LoVo (cell line): ENCODE data around the gene KRTAP4-8.
"Not testable (repeated sequence)": the region's sequence is repeated elsewhere in the genome, so short reads cannot be mapped to it uniquely, and the experiment has no call there.

ENCODE experiments used
- DNase-seq: peaks from one replicate; pipeline ENCODE4 v3.0.0-alpha.2; 2016; ENCODE audit warnings: low spot score

KRTAP4-8 gene

GRCh38 chr17:41098042-41098441 is at the start of gene KRTAP4-8:
KRTAP4-8 (minus strand) TSS chr17:41098142; CDS start chr17:41098084, 58 bp downstream.
- DNase-seq = no peak

DNA sequence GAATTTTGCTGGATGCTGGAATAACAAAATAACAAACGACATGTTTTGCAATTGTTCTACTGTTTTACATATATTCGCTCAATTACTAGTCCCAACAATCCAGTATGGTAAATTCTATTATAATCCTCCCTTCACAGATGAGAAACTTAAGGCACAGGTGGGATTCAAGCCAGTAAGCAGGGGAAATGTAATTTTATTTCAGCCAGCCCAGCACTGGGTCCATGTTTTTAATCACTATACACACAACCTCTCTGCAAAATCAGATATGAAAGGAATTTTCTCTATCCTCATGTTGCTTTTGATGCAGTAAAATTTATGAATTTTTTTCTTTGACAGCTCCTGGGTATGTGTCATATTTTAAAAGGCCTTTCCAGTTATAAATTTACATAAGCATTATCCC is 47.3 kb upstream of the KRTAP4-8 start:
- no peak for DNase-seq

DNA sequence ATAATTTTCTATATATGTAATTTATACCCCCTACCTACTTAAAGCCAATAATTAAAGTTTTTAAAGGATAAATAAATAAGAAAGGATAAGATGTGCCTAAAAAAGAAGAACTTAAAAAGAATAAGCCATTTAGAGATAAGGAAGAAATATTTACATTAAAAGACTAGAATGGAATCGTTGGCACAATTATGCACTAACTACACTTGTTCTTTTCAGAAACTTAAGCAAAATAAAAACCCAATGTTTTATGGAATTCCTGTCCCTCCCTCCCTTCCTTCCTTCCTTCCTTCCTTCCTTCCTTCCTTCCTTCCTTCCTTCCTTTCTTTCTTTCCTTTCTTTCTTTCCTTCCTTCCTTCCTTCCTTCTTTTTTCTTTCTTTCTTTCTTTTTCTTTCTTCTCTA is 46.9 kb upstream of the KRTAP4-8 start:
- no peak for DNase-seq

- no peak for DNase-seq
Measured at GRCh38 chr17:41141361-41141760, 43.4 kb upstream of the KRTAP4-8 start.

DNA sequence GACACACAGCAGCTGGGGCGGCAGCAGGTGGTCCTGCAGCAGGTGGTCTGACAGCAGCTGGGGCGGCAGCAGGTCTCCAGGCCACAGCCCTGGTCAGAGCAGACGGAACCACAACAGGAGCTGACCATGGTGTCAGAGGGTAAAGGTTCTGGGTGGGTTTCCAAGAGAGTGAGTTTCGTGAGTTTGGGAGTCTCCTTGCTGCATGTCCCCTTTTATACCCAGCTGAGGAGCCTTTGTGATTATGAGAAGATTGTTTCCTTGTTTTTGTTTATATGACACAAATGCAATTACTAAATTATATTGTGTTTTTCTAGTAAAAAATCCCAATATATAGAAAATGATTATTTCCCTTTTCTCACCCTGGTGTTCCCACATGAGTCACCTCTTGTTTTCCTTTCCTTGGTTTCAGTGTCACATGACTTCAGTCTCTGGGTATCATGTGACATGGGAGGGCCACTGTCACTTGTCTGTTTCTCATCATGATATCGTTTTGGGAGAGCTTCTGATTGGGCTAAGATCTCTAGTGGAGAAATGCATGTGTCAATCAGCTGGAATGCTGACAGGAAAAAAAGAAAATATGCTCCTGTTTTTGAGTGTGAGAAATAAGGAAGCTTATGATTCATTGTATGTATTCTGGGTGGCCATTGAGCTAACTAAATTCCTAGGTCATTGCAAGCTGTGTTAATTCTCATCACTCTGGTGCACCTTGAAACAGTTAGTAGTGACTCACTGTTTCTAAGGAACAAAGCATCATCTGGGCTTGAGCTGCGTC is 42.6 kb upstream of the KRTAP4-8 start, which contains the start of gene KRTAP4-6:
Gene KRTAP4-6, minus strand, starts transcription at position 185 of the 772 bp plus-strand sequence. Its CDS starts 57 bp downstream, at position 128.
- DNase-seq = no peak

GRCh38 chr17:41139865-41140264 is 41.9 kb upstream of the KRTAP4-8 start:
- not testable (repeated sequence) for DNase-seq

DNA sequence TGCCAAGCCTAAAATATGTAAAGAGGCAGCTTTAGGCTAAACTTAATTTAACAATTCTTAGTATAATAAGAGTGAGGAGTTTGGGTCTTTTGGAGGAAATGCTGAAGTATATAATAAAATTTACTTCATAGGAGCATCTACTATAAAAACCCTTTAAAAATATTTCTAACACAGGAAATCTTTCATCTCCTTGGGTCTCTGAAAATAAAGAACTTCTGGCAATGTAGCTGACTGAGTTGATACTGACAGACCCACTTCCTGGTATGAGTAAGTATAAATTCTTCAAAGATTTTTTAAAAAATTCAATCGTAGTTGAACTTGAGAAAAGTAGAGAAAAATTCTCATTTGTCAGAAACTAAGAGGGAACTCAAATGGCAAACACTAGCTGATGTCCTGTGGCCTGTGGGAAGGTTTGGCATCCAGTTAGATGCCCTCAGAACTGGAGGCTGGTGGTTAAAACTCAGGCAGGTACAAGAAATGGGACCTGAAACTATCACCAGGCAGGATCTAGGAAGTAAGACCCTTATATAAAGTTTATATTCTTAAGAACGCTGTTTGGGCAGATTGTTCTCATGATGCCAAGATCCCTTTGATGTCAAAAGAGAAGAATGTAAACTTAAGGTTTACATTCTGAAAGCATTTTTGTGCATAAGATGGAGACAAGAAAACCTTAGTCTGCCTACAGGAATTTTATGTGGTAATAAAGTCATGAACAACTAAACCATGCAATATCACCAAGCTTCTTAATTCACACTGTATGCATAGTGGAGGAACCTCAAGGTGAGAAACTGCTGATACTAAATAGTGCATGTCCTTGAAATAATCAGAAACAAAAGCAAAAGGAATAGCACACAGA is 36.2 kb upstream of the KRTAP4-8 start:
- DNase-seq = no peak

GRCh38 chr17:41131979-41132378 is 34.0 kb upstream of the KRTAP4-8 start:
- peak; percentile 48 for DNase-seq

GRCh38 chr17:41127371-41127770 is 29.4 kb upstream of the KRTAP4-8 start:
- no peak for DNase-seq

- no peak for DNase-seq
Measured at GRCh38 chr17:41126412-41126811, 28.5 kb upstream of the KRTAP4-8 start.

- no peak for DNase-seq
Measured at GRCh38 chr17:41125064-41125463, 27.1 kb upstream of the KRTAP4-8 start.

- not testable (repeated sequence) for DNase-seq
Measured at GRCh38 chr17:41123991-41124371, 26.0 kb upstream of the KRTAP4-8 start, which contains the start of gene KRTAP4-12. KRTAP4-12 (minus strand) TSS chr17:41124182; CDS start chr17:41124122, 60 bp downstream.

GRCh38 chr17:41123292-41123990 is 25.5 kb upstream of the KRTAP4-8 start:
- DNase-seq = not testable (repeated sequence)

GRCh38 chr17:41121742-41122141 is 23.8 kb upstream of the KRTAP4-8 start:
- DNase-seq = no peak

- DNase-seq = not testable (repeated sequence)
Measured at GRCh38 chr17:41119696-41120690, 22.1 kb upstream of the KRTAP4-8 start.

DNA sequence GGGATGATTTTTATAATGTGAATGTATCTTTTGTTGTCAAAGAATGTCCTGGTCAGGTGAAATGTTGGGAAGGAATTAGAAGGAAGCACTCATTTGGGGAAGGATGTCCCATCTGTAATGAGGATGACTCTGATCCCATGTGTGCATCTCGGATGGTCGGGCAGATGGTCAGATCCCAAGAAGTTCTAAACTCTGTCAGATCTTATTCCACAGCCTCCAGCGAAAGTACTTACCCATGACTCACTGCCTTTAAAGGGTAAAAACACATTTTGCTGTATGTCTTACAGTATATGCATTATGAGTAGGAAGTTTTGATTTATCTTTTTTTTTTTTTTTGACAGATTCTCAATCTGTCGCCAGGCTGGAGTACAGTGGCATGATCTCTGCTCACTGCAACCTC is 20.8 kb upstream of the KRTAP4-8 start:
- DNase-seq = no peak

DNA sequence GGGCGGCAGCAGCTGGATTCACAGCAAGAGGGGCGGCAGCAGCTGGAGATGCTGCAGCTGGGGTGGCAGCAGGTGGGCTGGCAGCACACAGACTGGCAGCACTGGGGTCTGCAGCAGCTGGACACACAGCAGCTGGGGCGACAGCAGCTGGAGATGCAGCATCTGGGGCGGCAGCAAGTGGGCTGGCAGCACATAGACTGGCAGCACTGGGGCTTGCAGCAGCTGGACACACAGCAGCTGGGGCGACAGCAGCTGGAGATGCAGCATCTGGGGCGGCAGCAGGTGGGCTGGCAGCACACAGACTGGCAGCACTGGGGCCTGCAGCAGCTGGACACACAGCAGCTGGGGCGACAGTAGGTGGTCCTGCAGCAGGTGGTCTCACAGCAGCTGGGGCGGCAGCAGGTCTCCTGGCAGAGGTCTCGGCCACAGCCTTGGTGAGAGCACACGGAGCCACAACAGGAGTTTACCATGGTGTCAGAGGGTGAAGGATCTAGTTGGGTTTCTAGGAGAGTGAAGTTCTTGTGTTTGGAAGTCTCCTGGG is 20.0 kb upstream of the KRTAP4-8 start, which contains the start of gene KRTAP4-11:
Gene KRTAP4-11, minus strand, starts transcription at position 528 of the 541 bp plus-strand sequence. Its CDS starts 58 bp downstream, at position 470.
- not testable (repeated sequence) for DNase-seq

GRCh38 chr17:41116297-41116696 is 18.4 kb upstream of the KRTAP4-8 start:
- no peak for DNase-seq

- DNase-seq = no peak
Measured at GRCh38 chr17:41111151-41111885, 13.4 kb upstream of the KRTAP4-8 start.
